Fibroblast of skin of right quadriceps (primary cell): ENCODE results near the gene AP2A2.
A peak's percentile ranks its signal among the peaks of the same experiment; 100 is the strongest.

Source experiments
- DNase-seq: peaks from one replicate; pipeline ENCODE4 v3.0.0-alpha.2; 2013

Gene AP2A2

DNA sequence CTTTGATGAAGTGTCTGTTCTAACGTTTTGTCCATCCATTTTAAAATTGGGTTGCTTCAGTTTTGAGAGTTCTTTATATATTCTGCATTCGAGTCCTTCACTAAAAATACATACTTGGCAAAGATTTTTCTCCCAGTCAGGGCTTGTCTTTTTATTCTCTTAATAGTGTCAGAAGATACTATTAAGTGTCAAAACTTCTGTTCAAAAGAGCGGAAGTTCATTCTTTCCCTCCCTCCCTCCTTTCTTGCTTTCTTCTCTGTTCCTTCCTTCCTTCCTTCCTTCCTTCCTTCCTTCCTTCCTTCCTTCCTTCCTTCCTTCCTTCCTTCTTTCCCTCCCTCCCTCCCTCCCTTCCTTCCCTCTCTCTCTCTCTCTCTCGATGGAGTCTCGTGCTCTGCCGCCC, 118.5 kb downstream of the AP2A2 start:
- DNase-seq = no peak

- DNase-seq = no peak
Measured at GRCh38 chr11:1047595-1048156, 122.0 kb downstream of the AP2A2 start.

DNA sequence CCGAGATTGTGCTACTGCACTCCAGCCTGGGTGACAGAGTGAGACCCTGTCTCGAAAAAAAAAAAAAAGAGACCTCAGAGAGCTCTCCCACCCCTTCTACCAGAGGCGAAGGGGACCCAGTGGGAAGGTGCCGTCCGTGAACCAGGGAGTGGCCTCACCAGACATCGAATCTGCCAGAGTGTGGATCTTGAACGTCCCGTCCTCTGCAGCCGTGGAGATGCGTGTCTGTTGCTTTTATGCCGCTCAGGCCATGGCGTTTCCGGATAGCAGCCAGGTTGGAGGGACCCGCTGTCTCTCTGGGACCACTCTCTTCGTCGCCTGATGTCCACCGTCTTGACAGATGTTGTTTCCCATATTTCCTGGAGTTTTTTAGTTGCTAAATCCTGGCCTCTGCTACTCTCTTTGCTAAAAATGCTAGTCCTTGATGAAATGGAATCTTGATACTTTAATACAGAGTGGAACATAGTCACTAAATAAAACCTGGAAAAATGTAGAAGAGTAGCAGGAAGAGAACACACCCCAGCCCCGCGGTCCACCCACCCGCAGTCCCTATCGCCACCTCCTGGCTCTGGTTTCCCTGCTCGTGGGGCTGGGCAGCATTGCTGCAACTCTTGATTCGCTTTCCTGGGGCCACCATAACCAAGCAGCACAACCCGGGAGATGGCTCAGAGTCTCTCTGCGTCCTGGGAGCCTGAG, 122.9 kb downstream of the AP2A2 start:
- no peak for DNase-seq

GRCh38 chr11:1049071-1049405, 123.4 kb downstream of the AP2A2 start:
- DNase-seq = no peak

DNA sequence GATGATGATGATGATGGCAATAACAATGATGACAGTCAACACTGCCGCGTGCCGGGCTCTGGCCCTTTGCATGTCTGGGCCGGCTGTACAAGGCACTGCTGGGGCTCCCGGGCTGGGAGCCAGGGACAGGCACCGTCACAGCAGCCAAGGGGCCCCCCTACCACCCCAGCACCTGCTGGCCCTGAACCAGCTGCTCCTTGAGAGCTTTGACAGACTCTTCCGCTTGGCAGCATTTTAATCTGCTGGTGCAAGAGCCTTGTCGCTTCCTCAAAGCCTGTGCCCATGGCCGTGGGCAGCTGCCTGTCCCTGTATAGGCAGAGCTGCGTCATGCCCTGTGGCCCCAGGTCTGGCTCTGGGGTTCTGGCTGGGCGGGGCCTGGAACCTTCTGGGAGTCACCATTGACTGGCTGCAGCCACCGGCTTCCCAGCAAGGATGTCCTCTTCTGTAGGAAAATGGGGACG, 123.8 kb downstream of the AP2A2 start:
- DNase-seq = no peak

DNA sequence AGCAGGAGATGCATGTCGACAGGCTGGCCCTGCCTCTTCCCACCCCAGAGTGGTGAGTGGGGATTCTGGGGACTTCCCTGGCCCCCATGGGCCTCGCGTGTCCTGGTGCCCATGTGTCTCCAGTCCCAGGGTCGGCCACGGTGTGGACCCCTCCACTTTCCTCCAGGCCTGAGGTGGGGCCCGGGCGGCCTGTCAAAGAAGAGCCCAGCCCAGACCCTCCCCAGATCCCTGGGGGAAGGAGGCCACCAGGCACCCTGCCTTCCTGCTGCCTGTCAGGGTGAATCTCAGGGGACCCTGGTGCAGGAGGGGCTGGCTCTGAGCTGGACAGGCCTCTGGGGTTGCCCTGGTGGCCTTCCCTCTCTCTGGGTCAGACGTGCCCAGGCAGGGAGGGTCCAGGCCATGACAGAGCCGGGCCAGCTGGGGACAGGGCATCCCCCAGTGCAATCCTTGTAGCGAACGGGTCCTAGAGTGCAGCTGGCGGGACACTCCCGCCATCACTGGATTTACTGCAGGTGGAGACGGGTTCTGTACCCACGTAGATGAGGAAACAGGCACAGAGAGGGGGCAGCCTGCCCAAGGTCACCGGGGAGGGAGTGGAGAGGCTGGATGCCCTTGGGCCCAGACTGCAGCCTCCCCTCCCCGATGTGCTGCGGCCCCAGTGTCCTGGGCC, 124.4 kb downstream of the AP2A2 start:
- DNase-seq = no peak

DNA sequence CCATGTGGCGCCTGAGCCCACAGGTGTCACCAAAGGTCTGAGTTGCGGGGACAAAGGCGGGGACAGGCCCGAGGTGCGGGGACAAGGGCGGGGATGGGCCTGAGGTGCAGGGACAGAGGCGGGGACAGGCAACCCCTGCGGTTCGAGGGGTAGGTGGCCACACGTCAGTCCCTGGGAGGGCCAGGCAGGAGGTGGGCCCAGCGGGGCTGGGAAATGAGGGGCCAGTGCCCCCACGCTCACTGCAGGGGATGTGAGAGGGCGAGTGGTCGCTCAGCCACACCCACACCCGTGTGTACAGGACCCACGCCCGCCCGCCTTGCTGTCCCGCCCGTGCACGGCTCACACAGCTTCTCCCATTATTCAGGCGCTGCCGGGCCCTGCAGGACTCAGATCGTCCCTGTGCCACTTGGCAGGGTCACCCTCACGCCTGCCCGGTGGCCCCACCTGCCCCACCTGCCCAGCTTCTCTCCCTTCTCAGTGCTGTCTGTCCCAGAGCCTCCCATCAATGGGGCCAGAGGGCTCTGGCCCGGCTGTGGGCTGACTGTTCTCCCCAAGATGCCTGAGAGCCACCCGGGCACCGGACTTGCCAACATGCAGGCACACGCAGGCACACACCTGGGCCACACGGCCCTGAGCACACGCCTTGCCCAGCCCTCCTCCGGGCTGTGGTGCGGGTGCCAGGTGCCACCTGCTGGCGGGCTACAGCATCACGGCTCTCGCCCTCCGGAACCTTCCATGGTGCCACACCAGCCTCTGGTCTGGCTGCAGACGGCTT, 125.1 kb downstream of the AP2A2 start:
- peak; percentile 44 for DNase-seq

GRCh38 chr11:1051356-1052132, 125.9 kb downstream of the AP2A2 start:
- DNase-seq = no peak

GRCh38 chr11:1052133-1053011, 126.7 kb downstream of the AP2A2 start:
- no peak for DNase-seq

DNA sequence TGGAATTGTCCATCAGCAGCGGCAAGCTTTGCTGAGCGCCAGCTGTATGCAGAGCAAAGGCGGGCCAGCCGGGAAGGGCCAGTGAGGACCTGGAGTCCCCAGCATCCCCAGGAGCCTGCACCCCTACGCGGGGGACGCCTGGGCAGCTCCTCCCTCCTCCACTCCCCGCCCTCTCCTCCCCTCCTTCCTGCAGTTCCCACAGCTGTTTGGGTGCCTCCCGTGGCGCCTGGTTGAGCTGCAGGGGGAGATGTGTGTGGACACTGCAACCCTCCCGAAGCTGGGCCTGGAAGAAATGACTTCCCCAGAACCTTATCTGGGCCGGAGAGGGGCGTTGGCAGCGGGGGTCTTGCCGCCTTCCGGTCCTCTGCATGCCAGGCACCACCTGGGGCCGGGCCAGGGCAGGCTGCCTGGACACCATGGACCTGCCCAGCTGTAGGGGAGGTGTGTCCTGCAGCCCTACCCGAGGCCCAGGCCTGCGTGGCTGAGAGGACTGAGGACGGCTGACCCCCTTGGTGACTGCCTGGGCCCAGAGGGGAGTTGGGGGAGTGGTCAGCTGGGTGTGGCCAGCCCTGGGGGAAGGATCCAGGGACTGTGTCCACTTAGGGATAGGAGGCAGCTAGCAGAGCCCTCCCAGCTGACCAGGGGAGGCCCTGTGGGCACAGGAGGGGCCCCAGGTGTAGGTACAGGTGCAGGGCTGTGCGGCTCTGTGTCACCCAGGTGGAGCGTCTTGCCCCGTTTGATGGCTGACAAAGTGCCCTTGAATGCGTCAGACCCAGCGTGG, 127.6 kb downstream of the AP2A2 start:
- DNase-seq = no peak

GRCh38 chr11:1054143-1055108, 128.8 kb downstream of the AP2A2 start:
- no peak for DNase-seq

DNA sequence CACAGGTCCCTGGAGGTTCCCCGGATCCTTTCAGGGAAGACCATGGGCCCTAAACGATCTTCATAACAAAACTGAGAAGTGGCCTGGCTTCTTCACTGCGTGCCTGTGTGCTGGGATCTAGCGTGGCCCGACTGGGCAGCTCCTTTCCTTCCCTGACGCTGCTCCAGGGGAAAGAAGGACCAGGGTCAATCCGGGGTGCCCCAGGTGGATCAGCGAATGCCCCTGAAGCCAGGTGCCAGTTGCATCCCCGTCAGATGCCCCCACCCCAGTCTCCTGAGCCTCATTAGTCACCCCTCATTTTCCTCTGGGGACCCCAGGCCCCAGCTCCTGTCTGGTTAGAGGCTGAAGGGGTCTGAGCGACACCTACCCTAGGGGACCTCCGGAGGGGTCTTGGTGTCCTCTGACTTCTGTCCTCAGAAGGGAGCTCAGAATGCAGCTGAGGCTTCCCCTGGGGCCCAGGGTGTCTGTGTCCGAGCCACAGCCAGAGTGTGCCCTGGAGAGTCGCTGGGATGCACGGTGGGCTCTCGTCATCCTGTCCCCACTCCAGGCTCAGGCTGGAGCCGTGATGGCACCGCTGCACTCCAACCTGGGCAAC, 129.5 kb downstream of the AP2A2 start:
- no peak for DNase-seq

- DNase-seq = no peak
Measured at GRCh38 chr11:1055990-1056771, 130.5 kb downstream of the AP2A2 start.

DNA sequence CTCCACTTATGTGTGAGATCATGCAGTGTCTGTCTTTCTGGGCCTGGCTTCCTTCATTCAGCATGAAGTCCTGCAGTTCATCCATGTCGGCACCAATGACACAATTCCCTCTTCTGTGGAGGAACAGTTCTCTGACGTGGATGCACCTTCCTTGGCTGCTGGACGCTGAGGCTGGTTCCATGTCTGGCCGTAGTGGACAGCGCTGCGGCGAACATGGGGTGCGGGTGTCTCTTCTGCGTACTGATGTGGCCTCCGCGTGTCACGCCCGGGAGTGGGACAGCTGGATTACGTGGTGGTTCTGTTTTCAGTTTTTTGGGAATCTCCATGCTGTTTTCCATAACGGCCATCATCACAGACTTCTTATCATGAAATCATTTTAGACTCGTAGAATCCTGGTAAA, 132.1 kb downstream of the AP2A2 start:
- no peak for DNase-seq

GRCh38 chr11:1059759-1060158, 134.1 kb downstream of the AP2A2 start:
- no peak for DNase-seq

DNA sequence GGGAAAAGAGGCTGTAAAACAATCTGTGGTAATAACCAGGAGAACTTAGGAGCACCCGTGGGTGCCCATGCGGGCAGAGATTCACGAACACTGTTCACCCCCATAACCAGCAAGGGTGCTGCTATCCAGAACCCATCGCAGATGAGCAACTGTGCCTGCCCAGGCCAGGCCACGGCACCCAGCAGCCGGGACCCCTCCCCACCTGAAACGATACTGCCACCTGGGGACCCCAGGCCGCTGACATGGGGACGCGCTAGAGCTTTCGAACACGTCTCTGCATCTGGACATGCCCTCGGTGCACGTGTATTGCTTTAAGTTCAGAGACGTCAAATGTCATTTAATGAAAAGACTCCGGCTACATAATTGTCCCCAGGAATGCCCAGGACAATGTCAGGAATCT, 134.7 kb downstream of the AP2A2 start:
- no peak for DNase-seq

- DNase-seq = peak; percentile 76
Measured at GRCh38 chr11:1060852-1061616, 135.4 kb downstream of the AP2A2 start.
